Fibroblast of skin of right quadriceps (primary cell): ENCODE measurements around the gene MYO1E.

Experiments used
- DNase-seq: peaks from one replicate; pipeline ENCODE4 v3.0.0-alpha.2; 2013

Gene MYO1E

DNA sequence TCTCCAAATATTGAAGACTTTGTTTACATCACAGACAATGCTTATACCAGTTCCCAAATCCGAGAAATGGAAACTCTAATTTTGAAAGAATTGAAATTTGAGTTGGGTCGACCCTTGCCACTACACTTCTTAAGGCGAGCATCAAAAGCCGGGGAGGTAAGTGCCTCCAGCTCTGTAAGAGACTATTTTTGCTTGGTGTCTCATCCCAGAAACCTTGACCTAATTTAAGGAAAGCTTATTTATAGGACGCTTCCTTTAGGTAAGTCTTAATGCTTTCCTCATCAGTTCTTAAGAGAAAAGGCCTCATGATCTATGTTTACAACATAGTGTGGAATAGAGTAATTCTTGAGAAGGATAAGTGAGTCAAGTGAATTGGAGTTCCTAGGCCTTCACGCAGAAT is 255.9 kb downstream of the MYO1E start:
- DNase-seq, result no peak

GRCh38 chr15:59116141-59116540 is 256.5 kb downstream of the MYO1E start:
- no peak for DNase-seq

- no peak for DNase-seq
Observed at GRCh38 chr15:59115047-59115446, 257.6 kb downstream of the MYO1E start.

DNA sequence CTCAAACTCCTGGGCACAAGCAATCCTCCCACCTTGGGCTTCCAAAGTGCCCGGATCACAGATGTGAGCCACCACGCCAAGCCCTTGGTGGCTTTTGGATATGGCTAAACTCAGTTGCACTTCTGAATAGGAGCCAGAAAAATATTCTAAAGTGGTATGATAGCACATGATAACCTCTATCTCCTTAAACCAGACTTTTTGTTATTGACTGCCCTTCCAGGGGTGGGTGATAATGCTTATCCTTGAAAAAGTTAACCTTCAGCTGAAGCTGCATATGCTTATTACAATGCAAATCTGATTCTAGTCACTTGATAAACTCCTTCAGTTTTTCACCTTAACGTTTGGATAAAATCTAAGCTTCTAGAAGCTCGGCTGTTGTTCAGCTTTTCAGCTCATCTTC is 261.4 kb downstream of the MYO1E start:
- DNase-seq, result no peak

GRCh38 chr15:59105854-59106253 is 266.8 kb downstream of the MYO1E start:
- no peak for DNase-seq

- DNase-seq, result peak; percentile 95
Observed at GRCh38 chr15:59104912-59105732, 267.5 kb downstream of the MYO1E start, which contains the start of gene CCNB2. Gene CCNB2 (plus strand): TSS chr15:59105146. CDS start chr15:59105269, 123 bp downstream.

GRCh38 chr15:59104602-59104911 is 268.1 kb downstream of the MYO1E start:
- DNase-seq, result no peak

- no peak for DNase-seq
Observed at GRCh38 chr15:59099162-59099685, 273.4 kb downstream of the MYO1E start.

DNA sequence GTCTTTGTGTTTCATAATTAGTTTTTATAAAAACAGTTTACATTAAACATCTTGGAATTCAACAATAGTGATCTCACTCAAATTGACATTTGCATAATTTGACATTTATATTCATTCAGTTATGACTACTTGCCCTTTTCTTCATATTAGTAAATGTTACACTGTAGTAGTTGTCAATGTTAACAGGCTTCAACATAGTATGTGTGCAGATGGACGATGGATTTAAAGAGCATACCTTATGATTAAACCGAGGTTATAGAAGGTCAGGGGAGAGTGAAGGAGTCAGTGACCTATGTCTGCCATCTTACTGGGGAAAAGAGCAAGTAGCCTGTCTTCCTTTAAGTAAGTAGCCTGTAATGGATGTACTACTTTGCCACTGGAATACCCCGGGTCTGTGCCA is 276.2 kb downstream of the MYO1E start:
- no peak for DNase-seq

GRCh38 chr15:59094077-59094476 is 278.6 kb downstream of the MYO1E start:
- DNase-seq, result no peak

- DNase-seq, result no peak
Observed at GRCh38 chr15:59087731-59088130, 284.9 kb downstream of the MYO1E start.
